GM18858 (cell line): ENCODE measurements around the gene SLAIN2.

Source experiments
- ATAC-seq: cut with Tn5 transposase; IDR thresholded peaks from one replicate; pipeline ENCODE4 v1.9.1; 2021; ENCODE audit not compliant: unreplicated experiment

Gene SLAIN2

DNA sequence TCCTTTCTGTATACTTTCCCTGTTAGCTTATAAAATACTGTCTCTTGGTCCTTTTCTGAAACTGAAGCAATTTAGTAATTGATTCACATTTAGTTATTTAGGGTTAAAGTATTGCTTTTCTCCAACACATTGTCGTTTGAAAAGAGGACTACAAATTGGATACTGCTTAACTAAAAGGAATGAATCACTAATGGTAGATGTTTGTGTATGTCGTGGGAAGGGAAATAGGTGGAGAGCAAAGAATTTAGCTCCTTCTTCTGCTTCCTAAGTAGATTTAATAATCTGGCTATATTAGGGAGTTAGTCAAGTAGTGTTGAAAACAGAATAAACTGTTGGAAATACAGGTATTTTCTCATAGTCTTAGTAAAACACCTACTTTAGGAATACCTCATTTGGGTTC, 27.9 kb downstream of the SLAIN2 start:
- no peak for ATAC-seq

DNA sequence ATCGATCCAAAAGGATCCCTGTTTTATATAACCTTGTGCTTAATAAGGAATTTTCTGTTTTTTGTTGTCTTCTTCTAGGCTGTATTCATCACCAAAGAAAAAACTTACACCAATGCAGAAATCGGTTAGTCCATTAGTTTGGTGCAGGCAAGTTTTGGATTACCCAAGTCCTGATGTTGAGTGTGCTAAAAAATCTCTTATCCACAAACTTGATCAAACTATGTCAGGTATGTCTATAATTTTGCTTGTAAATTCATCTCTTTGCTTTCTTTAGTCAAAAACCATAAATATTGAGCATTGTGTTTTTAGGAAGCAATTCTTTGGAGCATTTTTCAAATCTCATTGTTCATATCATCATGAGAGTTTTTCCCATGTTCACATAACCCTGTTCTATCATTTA, 28.4 kb downstream of the SLAIN2 start:
- no peak for ATAC-seq

GRCh38 chr4:48370260-48371134, 29.2 kb downstream of the SLAIN2 start:
- ATAC-seq, result no peak

GRCh38 chr4:48372272-48372671, 30.9 kb downstream of the SLAIN2 start:
- no peak for ATAC-seq

GRCh38 chr4:48375651-48376304, 34.4 kb downstream of the SLAIN2 start:
- no peak for ATAC-seq

- ATAC-seq, result no peak
Observed at GRCh38 chr4:48379587-48380180, 38.4 kb downstream of the SLAIN2 start.

DNA sequence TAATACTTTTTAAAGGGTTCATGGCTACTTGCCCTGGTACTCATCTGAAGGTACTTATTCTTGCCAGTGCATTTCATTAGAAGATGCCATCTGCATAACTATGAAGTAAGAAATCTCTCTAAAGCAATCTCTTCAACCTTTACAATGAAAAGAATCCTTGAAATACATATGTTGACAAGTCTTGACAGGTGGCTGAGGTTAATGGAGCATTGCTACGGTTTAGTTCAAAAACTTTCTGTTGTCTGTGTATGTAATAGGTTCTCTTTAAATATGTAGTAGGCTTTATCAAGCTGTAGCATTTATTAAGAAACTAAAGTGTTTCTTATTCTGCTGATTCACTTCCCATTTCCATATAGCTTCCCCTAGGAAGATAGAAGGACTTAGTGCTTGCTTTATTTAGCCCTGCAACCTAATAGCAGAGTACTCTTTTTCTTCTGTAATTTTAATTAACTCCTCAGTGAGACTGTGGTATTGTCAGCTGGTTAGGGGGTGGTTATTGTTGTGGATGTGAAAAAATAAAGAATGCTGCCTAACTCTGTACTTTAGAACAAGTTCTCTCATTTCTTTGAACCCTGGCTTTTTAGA, 39.3 kb downstream of the SLAIN2 start:
- no peak for ATAC-seq

DNA sequence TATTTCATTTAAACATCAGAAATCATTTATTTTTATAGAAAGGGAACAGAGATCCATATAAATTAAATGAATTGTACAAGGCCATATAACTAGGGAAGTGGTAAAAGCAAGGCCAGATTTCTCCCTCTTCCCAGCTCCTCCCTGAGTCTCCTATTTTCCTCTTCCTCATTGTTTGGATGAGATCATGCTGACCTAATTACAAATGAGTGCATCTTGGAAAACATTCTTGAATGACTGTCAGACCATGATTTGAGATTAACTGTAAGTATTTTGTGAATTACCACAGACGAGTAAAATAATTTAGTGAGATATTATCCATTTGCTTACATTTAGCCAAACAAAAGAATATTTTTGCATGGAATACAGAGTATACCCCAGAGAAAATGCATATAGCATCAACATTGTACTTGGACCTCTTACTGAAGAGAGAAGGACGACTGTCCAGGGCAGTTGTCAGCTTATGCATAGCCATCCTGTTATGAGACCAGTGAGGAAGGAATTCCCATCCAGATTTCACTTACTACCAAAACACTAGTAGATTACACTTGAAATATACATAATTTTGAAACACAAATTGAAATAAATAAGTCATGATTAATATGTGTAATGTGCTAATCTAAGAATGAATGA, 47.3 kb downstream of the SLAIN2 start:
- ATAC-seq, result no peak

DNA sequence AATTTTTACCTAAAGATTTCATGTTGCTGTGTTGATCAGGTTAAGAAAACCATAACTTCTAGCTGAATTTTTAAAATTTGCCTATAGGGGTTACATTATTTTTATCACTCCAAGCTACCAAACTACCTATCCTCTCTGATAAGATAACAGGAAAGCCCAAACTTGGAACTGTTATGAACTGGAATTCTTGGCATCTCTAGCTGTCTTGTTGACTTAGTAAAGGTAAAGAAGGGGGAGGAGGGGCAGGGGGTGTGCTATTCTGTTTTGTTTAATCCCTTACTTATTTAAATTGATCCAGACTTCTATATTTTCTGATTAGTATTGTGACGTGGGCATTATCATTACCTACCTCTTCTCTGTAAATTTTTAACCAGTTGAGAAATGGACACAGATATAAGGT, 54.7 kb downstream of the SLAIN2 start:
- ATAC-seq, result no peak

- no peak for ATAC-seq
Observed at GRCh38 chr4:48400416-48400815, 59.1 kb downstream of the SLAIN2 start.

DNA sequence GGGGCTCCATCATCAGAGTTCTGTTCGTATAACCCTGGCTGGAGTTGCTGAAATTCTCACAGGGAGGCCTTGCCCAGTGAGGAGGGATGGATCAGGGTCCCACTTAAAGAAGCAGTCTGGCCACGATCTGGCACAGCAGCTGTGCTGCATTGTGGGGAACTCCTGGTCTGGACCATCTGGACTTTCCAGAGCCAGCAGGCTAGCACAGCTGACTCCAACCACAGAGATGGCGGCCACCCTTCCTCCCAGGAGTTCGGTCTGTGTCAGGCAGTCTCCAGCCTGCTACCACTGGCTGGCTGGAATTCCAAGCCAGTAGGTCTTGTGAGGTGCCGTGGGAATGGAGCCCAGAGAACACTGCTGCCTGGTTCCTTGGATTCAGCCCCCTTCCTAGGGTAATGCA, 62.0 kb downstream of the SLAIN2 start:
- no peak for ATAC-seq

DNA sequence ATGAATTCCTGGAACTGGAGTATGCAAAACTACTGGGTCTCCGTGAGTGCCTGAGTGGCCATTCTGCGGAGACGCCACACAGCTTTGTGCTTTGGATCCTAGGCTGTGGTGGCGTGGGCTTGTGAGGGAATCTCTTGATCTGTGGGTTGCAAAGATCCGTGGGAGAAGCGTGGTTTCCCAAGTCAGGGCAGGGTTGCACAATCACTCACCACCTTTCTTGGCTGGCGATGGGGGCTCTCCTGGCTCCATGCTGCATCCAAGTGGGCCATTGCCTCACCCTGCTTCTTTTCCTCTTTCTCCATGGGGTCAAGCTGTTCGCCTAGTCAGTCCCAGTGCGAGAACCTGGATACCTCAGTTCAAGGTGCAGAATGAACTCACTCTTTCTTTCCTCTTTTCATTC, 62.5 kb downstream of the SLAIN2 start:
- ATAC-seq, result no peak

DNA sequence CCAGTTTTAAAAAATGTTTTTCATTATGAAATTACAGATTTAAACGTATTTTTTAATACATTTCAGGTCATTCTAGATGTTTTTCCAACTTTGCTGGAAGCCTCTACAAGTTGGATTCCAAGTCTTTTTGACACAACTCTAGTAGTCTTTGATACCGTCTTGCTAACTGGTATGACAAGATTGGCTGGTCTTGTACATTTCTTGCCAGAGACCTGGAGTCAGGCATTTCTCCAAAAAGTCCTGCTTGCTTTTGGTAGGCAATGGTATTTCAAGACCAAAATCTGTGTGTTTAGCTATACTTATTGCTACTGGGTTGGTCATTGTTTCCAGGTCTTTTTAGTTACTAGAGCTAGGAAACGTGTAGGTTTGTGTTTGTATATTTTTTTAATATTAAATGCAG, 64.6 kb downstream of the SLAIN2 start:
- ATAC-seq, result no peak

GRCh38 chr4:48409203-48409602, 67.9 kb downstream of the SLAIN2 start:
- ATAC-seq, result no peak

DNA sequence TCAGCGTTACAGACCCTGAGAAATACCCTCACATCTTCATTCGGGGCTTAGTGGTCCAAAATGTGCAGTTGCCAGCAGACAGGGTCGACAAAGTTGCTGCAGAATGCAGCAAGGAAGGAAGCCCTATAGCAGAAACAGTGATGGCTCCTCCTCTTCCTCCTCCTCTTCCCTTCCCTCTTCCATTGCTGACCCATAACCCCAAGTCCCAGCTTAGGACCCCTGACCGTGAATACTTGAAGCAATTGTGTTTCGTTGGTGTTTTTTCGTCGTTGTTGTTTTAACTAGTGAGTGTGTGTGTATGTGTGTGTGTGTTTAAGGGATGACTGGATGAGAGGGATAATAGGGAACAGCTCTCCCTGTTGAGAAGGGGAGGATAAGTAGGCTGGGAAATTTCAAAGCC, 69.5 kb downstream of the SLAIN2 start:
- ATAC-seq, result no peak

DNA sequence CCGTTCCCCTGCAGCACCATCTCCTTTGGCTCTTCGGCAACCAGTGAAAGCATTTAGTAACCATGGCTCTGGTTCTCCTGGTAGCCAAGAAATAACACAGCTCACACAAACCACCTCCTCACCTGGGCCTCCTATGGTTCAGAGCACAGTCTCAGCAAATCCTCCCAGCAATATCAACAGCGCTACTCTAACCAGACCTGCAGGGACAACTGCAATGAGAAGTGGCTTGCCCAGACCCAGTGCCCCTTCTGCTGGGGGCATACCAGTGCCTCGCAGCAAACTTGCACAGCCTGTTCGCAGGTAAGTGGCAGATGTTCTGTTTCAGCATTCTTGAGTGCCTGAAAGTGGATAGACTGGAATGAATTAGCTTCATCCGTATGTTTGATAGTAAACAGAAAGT, 78.8 kb downstream of the SLAIN2 start:
- no peak for ATAC-seq

- ATAC-seq, result no peak
Observed at GRCh38 chr4:48421101-48421500, 79.8 kb downstream of the SLAIN2 start.

GRCh38 chr4:48428926-48429325, 87.6 kb downstream of the SLAIN2 start:
- ATAC-seq, result no peak

DNA sequence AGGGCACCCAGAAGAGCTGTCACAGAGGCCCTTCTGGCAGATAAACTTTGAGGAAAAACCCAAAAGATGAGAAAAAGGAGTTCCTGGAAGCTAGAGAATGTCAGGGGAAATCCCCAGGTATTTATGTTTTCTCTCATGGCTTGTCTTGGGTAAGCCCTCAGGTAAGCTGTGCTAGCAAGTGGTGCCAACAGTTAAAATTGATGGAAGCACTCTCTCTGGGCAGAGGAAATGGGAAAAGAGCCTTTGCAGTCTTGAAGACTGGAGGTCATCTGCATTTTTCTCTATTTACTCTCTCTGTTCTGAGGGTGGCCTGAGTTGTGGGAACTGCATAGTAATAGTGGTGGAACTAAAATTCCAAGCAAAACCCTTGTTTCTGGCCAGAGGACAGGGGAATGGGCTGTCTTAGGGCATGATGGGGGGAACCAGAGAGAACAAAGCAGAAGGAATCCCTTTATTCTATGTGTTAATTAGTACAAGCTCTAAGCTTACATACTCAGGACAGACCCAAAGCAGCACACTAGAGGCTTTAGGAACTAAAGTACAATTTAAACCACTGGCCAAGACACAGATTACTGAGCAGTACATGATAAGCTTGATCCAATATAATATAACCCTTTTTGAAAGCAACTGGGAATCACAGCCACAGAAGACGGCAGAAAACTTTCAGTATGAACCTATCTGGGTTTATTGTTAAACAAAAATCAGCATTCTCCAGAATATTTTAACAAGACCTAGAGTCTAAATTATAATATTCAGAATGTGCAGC, 88.6 kb downstream of the SLAIN2 start:
- no peak for ATAC-seq

- no peak for ATAC-seq
Observed at GRCh38 chr4:48431401-48431800, 90.1 kb downstream of the SLAIN2 start.

GRCh38 chr4:48432017-48432416, 90.7 kb downstream of the SLAIN2 start:
- ATAC-seq, result no peak
